ENCODE data around the gene CYLD.

The CYLD gene

GRCh38 chr16:50751528-50751927 lies 9.6 kb downstream of the CYLD start:
- Histone ChIP-seq H3K4me3 (ENCODE audit: low read depth, low read length) (no peak overlapping the region), H3K14ac (ENCODE audit: low read length) (no peak overlapping the region), H3K79me1 (ENCODE audit: low read length) (no peaks in the 10 kb centered on the region), H4K91ac (ENCODE audit: low read depth, low read length) (no peak overlapping the region), H3K4ac (ENCODE audit: low read depth, low read length) (no peak overlapping the region), H3K36me3 (ENCODE audit: control insufficient read depth in 1 of 2, insufficient read depth in 2 of 2, low read length in 2 of 2) (no peaks in the 10 kb centered on the region), H4K8ac (ENCODE audit: low read depth, low read length) (no peak overlapping the region), H2AFZ (ENCODE audit: insufficient read depth, low read length, poor library complexity) (no peak overlapping the region), H3K79me2 (ENCODE audit: control insufficient read depth, insufficient read depth, low read length, poor library complexity) (no peaks in the 10 kb centered on the region), H3K4me2 (ENCODE audit: low read length) (no peak overlapping the region), H3K4me1 (ENCODE audit: control insufficient read depth in 1 of 2, insufficient read depth in 2 of 2, low read length in 2 of 2) (no peaks in the 10 kb centered on the region), H3K23ac (ENCODE audit: low read length) (no peak overlapping the region), H2AK5ac (ENCODE audit: low read length) (no peak overlapping the region), H2BK12ac (ENCODE audit: low read length) (no peak overlapping the region), H2BK120ac (ENCODE audit: insufficient read depth, low read length, poor library complexity) (no peak overlapping the region), H3K27ac (ENCODE audit: low read depth, low read length) (no peak overlapping the region), H3K9me3 (ENCODE audit: insufficient read depth, low read depth, low read length) (no peaks in the 10 kb centered on the region), H4K12ac (ENCODE audit: low read depth, low read length) (no peak overlapping the region), H3K18ac (ENCODE audit: low read length) (no peak overlapping the region), H3K9ac (ENCODE audit: low read length) (no peak overlapping the region), H2BK5ac (ENCODE audit: low read depth, low read length, poor library complexity) (no peak overlapping the region), H3K27me3 (ENCODE audit: insufficient read depth, low read length) (no peaks in the 10 kb centered on the region)
- no peak for DNase-seq
- WGBS (ENCODE audit: extremely low coverage, insufficient coverage, insufficient read length): no CpG with 5 or more reads among the region's 6 CpGs

DNA sequence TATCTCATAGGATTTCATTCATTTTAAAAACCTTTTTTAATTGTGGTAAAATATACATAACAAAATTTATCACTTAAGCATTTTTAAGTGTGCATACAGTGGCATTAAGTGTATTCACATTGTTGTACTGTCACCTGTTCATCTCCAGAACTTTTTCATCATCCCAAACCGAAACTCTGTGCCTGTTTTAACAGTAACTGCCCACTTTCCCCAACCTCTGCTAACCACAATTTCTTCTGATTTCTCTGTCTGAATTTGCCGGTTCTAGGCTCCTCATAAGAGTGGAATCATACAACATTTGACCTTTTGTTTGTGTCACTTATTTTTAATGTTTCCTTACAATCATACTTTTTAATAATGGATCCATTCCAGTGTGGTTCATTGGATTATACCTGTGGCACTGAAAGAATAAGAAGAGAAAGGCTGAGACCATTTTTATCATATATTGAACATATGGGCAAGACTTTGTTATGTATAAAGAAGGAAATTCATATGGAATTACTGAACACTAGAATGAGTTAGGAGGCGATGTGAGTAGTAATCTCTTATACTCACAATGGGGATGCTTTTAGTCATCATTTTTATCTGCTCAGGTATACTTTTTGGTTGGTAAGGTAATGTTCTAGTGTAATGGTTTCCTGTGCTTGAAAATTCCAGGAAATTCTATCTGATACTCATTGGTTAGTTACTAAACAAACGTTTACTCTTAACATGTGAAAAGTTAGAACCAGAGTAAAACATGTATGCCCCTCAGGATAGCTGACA lies 10.8 kb downstream of the CYLD start:
- Histone ChIP-seq H3K4me3 (ENCODE audit: low read depth, low read length) (no peak overlapping the region), H2AFZ (ENCODE audit: insufficient read depth, low read length, poor library complexity) (no peak overlapping the region), H4K8ac (ENCODE audit: low read depth, low read length) (no peak overlapping the region), H2BK5ac (ENCODE audit: low read depth, low read length, poor library complexity) (no peak overlapping the region), H4K91ac (ENCODE audit: low read depth, low read length) (no peak overlapping the region), H3K4me1 (ENCODE audit: control insufficient read depth in 1 of 2, insufficient read depth in 2 of 2, low read length in 2 of 2) (no peaks in the 10 kb centered on the region), H3K9me3 (ENCODE audit: insufficient read depth, low read depth, low read length) (no peaks in the 10 kb centered on the region), H3K4me2 (ENCODE audit: low read length) (no peak overlapping the region), H3K79me2 (ENCODE audit: control insufficient read depth, insufficient read depth, low read length, poor library complexity) (no peaks in the 10 kb centered on the region), H3K9ac (ENCODE audit: low read length) (no peak overlapping the region), H3K4ac (ENCODE audit: low read depth, low read length) (no peak overlapping the region), H2AK5ac (ENCODE audit: low read length) (no peak overlapping the region), H3K14ac (ENCODE audit: low read length) (no peak overlapping the region), H4K12ac (ENCODE audit: low read depth, low read length) (no peak overlapping the region), H3K36me3 (ENCODE audit: control insufficient read depth in 1 of 2, insufficient read depth in 2 of 2, low read length in 2 of 2) (no peaks in the 10 kb centered on the region), H3K79me1 (ENCODE audit: low read length) (no peaks in the 10 kb centered on the region), H3K27ac (ENCODE audit: low read depth, low read length) (no peak overlapping the region), H2BK120ac (ENCODE audit: insufficient read depth, low read length, poor library complexity) (no peak overlapping the region), H2BK12ac (ENCODE audit: low read length) (no peak overlapping the region), H3K27me3 (ENCODE audit: insufficient read depth, low read length) (no peaks in the 10 kb centered on the region), H3K18ac (ENCODE audit: low read length) (no peak overlapping the region), H3K23ac (ENCODE audit: low read length) (no peak overlapping the region)
- no CpG with 5 or more reads among the region's 4 CpGs for WGBS (ENCODE audit: extremely low coverage, insufficient coverage, insufficient read length)
- no peak for DNase-seq

GRCh38 chr16:50756473-50756872 lies 14.6 kb downstream of the CYLD start:
- Histone ChIP-seq H3K27me3 (ENCODE audit: insufficient read depth, low read length) (no peaks in the 10 kb centered on the region), H2AFZ (ENCODE audit: insufficient read depth, low read length, poor library complexity) (no peak overlapping the region), H4K12ac (ENCODE audit: low read depth, low read length) (no peak overlapping the region), H3K79me2 (ENCODE audit: control insufficient read depth, insufficient read depth, low read length, poor library complexity) (no peaks in the 10 kb centered on the region), H3K79me1 (ENCODE audit: low read length) (no peaks in the 10 kb centered on the region), H3K9me3 (ENCODE audit: insufficient read depth, low read depth, low read length) (no peaks in the 10 kb centered on the region), H4K91ac (ENCODE audit: low read depth, low read length) (no peak overlapping the region), H3K4me2 (ENCODE audit: low read length) (no peak overlapping the region), H2BK120ac (ENCODE audit: insufficient read depth, low read length, poor library complexity) (no peak overlapping the region), H2BK5ac (ENCODE audit: low read depth, low read length, poor library complexity) (no peak overlapping the region), H4K8ac (ENCODE audit: low read depth, low read length) (no peak overlapping the region), H3K4me1 (ENCODE audit: control insufficient read depth in 1 of 2, insufficient read depth in 2 of 2, low read length in 2 of 2) (no peaks in the 10 kb centered on the region), H3K4ac (ENCODE audit: low read depth, low read length) (no peak overlapping the region), H3K27ac (ENCODE audit: low read depth, low read length) (no peak overlapping the region), H3K36me3 (ENCODE audit: control insufficient read depth in 1 of 2, insufficient read depth in 2 of 2, low read length in 2 of 2) (no peaks in the 10 kb centered on the region), H2AK5ac (ENCODE audit: low read length) (no peak overlapping the region), H3K23ac (ENCODE audit: low read length) (no peak overlapping the region), H3K14ac (ENCODE audit: low read length) (no peak overlapping the region), H3K9ac (ENCODE audit: low read length) (no peak overlapping the region), H3K4me3 (ENCODE audit: low read depth, low read length) (no peak overlapping the region), H2BK12ac (ENCODE audit: low read length) (no peak overlapping the region), H3K18ac (ENCODE audit: low read length) (no peak overlapping the region)
- DNase-seq: no peak
- WGBS (ENCODE audit: extremely low coverage, insufficient coverage, insufficient read length): no CpG with 5 or more reads among the region's 3 CpGs

DNA sequence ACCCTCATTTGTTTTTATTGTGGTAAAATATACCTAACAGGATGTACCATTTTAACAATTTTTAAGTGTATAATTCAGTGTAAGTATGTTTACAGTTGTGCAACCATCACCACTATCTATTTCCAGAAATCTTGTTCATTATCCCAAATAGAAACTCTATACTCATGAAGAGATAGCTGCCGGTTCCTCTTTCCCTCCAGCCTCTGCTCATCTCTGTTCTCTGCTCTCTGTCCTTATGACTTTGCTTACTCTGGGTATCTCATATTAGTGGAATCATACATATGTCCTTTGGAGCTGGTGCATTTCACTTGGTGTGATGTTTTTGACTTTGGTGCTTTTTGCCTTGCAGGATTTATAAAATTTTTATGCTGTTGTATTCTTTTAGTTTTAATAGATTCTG lies 19.4 kb downstream of the CYLD start:
- Histone ChIP-seq H3K14ac (ENCODE audit: low read length) (no peak overlapping the region), H2AK5ac (ENCODE audit: low read length) (no peak overlapping the region), H3K23ac (ENCODE audit: low read length) (no peak overlapping the region), H3K27ac (ENCODE audit: low read depth, low read length) (no peak overlapping the region), H3K36me3 (ENCODE audit: control insufficient read depth in 1 of 2, insufficient read depth in 2 of 2, low read length in 2 of 2) (no peaks in the 10 kb centered on the region), H2BK12ac (ENCODE audit: low read length) (no peak overlapping the region), H3K9ac (ENCODE audit: low read length) (no peak overlapping the region), H3K18ac (ENCODE audit: low read length) (no peak overlapping the region), H2BK5ac (ENCODE audit: low read depth, low read length, poor library complexity) (no peak overlapping the region), H3K4me1 (ENCODE audit: control insufficient read depth in 1 of 2, insufficient read depth in 2 of 2, low read length in 2 of 2) (no peaks in the 10 kb centered on the region), H3K79me2 (ENCODE audit: control insufficient read depth, insufficient read depth, low read length, poor library complexity) (no peaks in the 10 kb centered on the region), H3K79me1 (ENCODE audit: low read length) (no peaks in the 10 kb centered on the region), H3K4me3 (ENCODE audit: low read depth, low read length) (no peak overlapping the region), H2AFZ (ENCODE audit: insufficient read depth, low read length, poor library complexity) (no peak overlapping the region), H4K91ac (ENCODE audit: low read depth, low read length) (no peak overlapping the region), H4K12ac (ENCODE audit: low read depth, low read length) (no peak overlapping the region), H3K9me3 (ENCODE audit: insufficient read depth, low read depth, low read length) (no peaks in the 10 kb centered on the region), H4K8ac (ENCODE audit: low read depth, low read length) (no peak overlapping the region), H3K4me2 (ENCODE audit: low read length) (no peak overlapping the region), H3K4ac (ENCODE audit: low read depth, low read length) (no peak overlapping the region), H3K27me3 (ENCODE audit: insufficient read depth, low read length) (no peaks in the 10 kb centered on the region), H2BK120ac (ENCODE audit: insufficient read depth, low read length, poor library complexity) (no peak overlapping the region)
- no peak for DNase-seq
- no CpG with 5 or more reads among the region's 1 CpG for WGBS (ENCODE audit: extremely low coverage, insufficient coverage, insufficient read length)

Measured in trophoblast cell (in vitro differentiated cells and primary cell).